Neural progenitor cell (in vitro differentiated cells): ENCODE measurements around the gene TEF. TPM values are rescaled to one million over a fixed set of nuclear protein-coding genes. Genes with fewer than 3 reads are reported as not detected.

Experiments
- DNase-seq: peaks from one replicate; pipeline ENCODE4 v3.0.0-alpha.2; 2016; ENCODE audit warnings: low spot score
- H2AFZ ChIP-seq: fragments of 200-600 bp; sonication (generic); replicated peaks from 2 replicates; pipeline ENCODE4 v1.6.1; 2016; ENCODE audit warnings: antibody characterized with exemption
- H3F3A ChIP-seq: fragments of 200-600 bp; sonication (generic); 2 replicates; pipeline ENCODE4 v1.6.1; 2016; ENCODE audit warnings: antibody characterized with exemption, low read depth
- H3K27ac ChIP-seq: fragments of 200-600 bp; sonication (generic); 2 replicates; pipeline ENCODE4 v1.5.1; 2016; ENCODE audit warnings: mild to moderate bottlenecking
- H3K27me3 ChIP-seq: fragments of 200-600 bp; sonication (generic); 2 replicates; pipeline ENCODE4 v1.6.1; 2016; ENCODE audit warnings: mild to moderate bottlenecking, moderate library complexity
- H3K36me3 ChIP-seq: fragments of 200-600 bp; sonication (generic); 2 replicates; pipeline ENCODE4 v1.5.1; 2016
- H3K4me1 ChIP-seq: fragments of 200-600 bp; sonication (generic); 2 replicates; pipeline ENCODE4 v1.6.1; 2016; ENCODE audit warnings: mixed run types
- H3K4me2 ChIP-seq: fragments of 200-600 bp; sonication (generic); 2 replicates; pipeline ENCODE4 v1.6.1; 2016
- H3K4me3 ChIP-seq: fragments of 200-600 bp; sonication (generic); 2 replicates; pipeline ENCODE4 v1.5.1; 2016
- H3K79me2 ChIP-seq: fragments of 200-600 bp; sonication (generic); 2 replicates; pipeline ENCODE4 v1.6.1; 2016; ENCODE audit warnings: low read depth
- H3K9ac ChIP-seq: fragments of 200-600 bp; sonication (generic); 2 replicates; pipeline ENCODE4 v1.6.1; 2016
- H3K9me3 ChIP-seq: fragments of 200-600 bp; sonication (generic); 2 replicates; pipeline ENCODE4 v1.5.1; 2016; ENCODE audit warnings: low read depth
- H4K20me1 ChIP-seq: fragments of 200-600 bp; sonication (generic); 2 replicates; pipeline ENCODE4 v1.6.1; 2016; ENCODE audit warnings: low read depth
- H3K27ac Mint-ChIP-seq: 3 replicates; pipeline ENCODE4 v1.8.0; 2021; ENCODE audit warnings: mixed read lengths
- H3K27me3 Mint-ChIP-seq: 2 replicates; pipeline ENCODE4 v1.8.0; 2022; ENCODE audit warnings: low read depth, mild to moderate bottlenecking, inconsistent platforms, moderate library complexity, mixed read lengths; ENCODE audit not compliant: insufficient read depth
- H3K36me3 Mint-ChIP-seq: 3 replicates; pipeline ENCODE4 v1.8.0; 2021; ENCODE audit warnings: mixed read lengths
- H3K4me1 Mint-ChIP-seq: 3 replicates; pipeline ENCODE4 v1.8.0; 2021; ENCODE audit warnings: mixed read lengths
- H3K4me3 Mint-ChIP-seq: 3 replicates; pipeline ENCODE4 v1.8.0; 2021; ENCODE audit warnings: mild to moderate bottlenecking, moderate library complexity, mixed read lengths
- H3K9me3 Mint-ChIP-seq: 3 replicates; pipeline ENCODE4 v1.8.0; 2020; ENCODE audit warnings: mixed read lengths
- EZH2 ChIP-seq: fragments of 200-600 bp; sonication (generic); IDR thresholded peaks from 2 replicates; pipeline ENCODE4 v1.6.1; 2017; ENCODE audit warnings: antibody characterized with exemption, mild to moderate bottlenecking, moderate library complexity
- EZH2phosphoT487 ChIP-seq: fragments of 200-600 bp; sonication (generic); IDR thresholded peaks from 2 replicates; pipeline ENCODE4 v1.6.1; 2017; ENCODE audit warnings: antibody characterized with exemption
- total RNA-seq: library from RNA; depleted of rRNA; stranded (reverse); fragments of >200 nt; gene quantifications from 2 replicates; pipeline ENCODE4 v1.2.3, GENCODE V29; 2015; ENCODE audit warnings: low replicate concordance
- TF ChIP-seq, protein P1 (sequence below): fragments of 200-600 bp; sonication (generic); IDR thresholded peaks from 2 replicates; pipeline ENCODE4 v1.5.1; 2017; ENCODE audit warnings: antibody characterized with exemption, mild to moderate bottlenecking

TEF gene, protein sequence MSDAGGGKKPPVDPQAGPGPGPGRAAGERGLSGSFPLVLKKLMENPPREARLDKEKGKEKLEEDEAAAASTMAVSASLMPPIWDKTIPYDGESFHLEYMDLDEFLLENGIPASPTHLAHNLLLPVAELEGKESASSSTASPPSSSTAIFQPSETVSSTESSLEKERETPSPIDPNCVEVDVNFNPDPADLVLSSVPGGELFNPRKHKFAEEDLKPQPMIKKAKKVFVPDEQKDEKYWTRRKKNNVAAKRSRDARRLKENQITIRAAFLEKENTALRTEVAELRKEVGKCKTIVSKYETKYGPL
- total RNA-seq: 11.0 and 17.2 TPM in 2 replicates

DNA sequence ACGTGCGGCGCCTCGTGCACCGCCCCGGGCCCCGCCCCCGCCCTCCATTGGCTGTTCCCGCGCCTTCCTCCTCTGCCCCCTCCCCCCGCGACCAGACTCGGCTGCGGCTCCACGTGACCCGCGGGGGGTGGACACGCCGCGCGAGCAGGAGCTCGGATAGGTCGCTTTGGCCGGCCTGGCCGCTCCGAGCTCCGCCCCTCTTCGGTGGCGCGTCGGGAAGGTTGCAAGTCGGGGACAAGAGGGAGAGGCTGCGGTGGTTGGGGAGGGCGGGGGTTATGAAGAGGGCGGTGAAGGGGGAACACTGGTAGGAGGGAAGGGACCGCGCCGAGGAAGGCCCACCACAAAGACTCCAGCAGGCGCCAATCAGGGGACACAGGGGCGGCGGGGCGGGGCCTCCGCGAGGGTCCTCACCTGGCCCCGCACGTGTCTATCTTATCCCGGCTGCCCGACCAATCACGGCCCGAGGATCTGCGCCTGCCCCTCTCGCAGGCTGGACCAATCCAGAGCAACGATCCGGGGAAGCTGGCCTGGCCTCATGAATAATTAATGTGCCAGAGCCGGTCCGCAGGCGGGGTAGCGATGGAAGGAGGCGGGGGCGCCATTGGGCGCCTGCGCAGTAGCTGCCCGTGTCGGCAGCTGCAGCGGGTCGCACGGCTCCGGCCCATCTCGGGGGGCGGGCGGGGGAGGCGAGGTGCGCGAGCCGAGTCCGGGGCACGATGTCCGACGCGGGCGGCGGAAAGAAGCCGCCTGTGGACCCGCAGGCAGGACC, at the start of gene TEF:
TSS of gene TEF (plus strand) at position 614 of the 769 bp plus-strand sequence. CDS start at position 717, 103 bp downstream.
- peak within 1 kb of the TSS; percentile 86 for H3K4me2 ChIP-seq
- H3K4me3 Mint-ChIP-seq: peak within 1 kb of the TSS; percentile 88
- H3F3A ChIP-seq: peaks cover 20% of the 10 kb centered on the region
- peak within 1 kb of the TSS; percentile 7 for H3K9ac ChIP-seq
- H3K36me3 Mint-ChIP-seq: no peaks in the 10 kb centered on the region
- H2AFZ ChIP-seq: peak within 1 kb of the TSS; percentile 4
- H3K27ac ChIP-seq: peak within 1 kb of the TSS; percentile 98
- no peak for TF ChIP-seq EZH2
- TF ChIP-seq EZH2phosphoT487: no peak
- TF ChIP-seq, protein P1, sequence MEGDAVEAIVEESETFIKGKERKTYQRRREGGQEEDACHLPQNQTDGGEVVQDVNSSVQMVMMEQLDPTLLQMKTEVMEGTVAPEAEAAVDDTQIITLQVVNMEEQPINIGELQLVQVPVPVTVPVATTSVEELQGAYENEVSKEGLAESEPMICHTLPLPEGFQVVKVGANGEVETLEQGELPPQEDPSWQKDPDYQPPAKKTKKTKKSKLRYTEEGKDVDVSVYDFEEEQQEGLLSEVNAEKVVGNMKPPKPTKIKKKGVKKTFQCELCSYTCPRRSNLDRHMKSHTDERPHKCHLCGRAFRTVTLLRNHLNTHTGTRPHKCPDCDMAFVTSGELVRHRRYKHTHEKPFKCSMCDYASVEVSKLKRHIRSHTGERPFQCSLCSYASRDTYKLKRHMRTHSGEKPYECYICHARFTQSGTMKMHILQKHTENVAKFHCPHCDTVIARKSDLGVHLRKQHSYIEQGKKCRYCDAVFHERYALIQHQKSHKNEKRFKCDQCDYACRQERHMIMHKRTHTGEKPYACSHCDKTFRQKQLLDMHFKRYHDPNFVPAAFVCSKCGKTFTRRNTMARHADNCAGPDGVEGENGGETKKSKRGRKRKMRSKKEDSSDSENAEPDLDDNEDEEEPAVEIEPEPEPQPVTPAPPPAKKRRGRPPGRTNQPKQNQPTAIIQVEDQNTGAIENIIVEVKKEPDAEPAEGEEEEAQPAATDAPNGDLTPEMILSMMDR: no peak
- H3K36me3 ChIP-seq: no peaks in the 10 kb centered on the region
- H3K4me1 Mint-ChIP-seq: peaks cover 25% of the 10 kb centered on the region
- H3K79me2 ChIP-seq: peaks cover 24% of the 10 kb centered on the region
- peaks cover 25% of the 10 kb centered on the region for H3K4me1 ChIP-seq
- peaks cover 8% of the 10 kb centered on the region for H3K27me3 Mint-ChIP-seq
- peak within 1 kb of the TSS; percentile 96 for H3K27ac Mint-ChIP-seq
- peak within 1 kb of the TSS; percentile 57 for H3K4me3 ChIP-seq
- no peaks in the 10 kb centered on the region for H3K9me3 Mint-ChIP-seq
- H3K27me3 ChIP-seq: no peaks in the 10 kb centered on the region
- H3K9me3 ChIP-seq: no peaks in the 10 kb centered on the region
- H4K20me1 ChIP-seq: peaks cover 35% of the 10 kb centered on the region
- DNase-seq: peak; percentile 99

DNA sequence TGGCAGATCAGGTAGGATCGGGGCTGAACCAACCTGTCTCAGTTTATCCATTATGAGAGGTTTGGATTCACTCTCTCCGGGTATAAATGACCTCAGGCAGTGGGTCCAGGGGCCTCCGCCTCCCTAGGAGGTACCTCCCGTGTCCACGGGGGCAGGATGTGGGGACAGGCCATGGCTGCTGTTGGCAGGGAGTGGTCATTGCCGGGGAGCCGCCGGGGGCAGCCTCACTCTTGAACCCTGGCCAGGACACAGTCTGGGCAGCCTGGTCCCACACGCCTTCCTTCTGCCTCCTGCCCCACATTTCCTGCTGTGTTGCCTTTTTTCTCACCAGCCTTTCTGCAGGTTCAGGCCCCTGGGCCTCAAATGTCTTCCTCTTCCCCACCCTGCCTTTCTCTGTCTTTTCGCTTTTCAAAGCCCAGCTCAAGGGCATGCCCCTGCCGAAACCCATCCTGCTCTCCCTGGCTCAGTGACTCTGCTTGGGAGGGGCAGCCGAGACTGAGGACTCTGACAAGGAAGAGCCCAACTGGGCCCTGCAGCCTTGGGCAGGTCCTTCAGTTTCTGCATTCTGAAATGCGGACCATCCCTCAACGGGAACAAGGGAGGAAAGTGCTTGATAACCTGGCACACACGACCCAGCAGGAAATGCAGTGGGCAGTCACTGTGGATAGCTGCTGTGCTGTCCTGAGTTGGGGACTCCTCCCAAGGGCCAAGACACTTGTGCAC, 49.4 kb upstream of the TEF start:
- DNase-seq: no peak
- Mint-ChIP-seq H3K27me3 (peaks cover 2% of the 10 kb centered on the region), H3K36me3 (peaks cover 19% of the 10 kb centered on the region), H3K9me3 (no peaks in the 10 kb centered on the region), H3K27ac (no peak overlapping the region), H3K4me3 (no peak overlapping the region), H3K4me1 (no peaks in the 10 kb centered on the region)
- no peak overlapping the region for H3K4me2 ChIP-seq
- H4K20me1 ChIP-seq: no peaks in the 10 kb centered on the region
- H3K27me3 ChIP-seq: no peaks in the 10 kb centered on the region
- TF ChIP-seq EZH2phosphoT487: no peak
- TF ChIP-seq EZH2: no peak
- TF ChIP-seq, protein P1: no peak
- H3F3A ChIP-seq: no peaks in the 10 kb centered on the region
- no peaks in the 10 kb centered on the region for H3K4me1 ChIP-seq
- H3K9me3 ChIP-seq: no peaks in the 10 kb centered on the region
- no peak overlapping the region for H3K9ac ChIP-seq
- no peaks in the 10 kb centered on the region for H3K36me3 ChIP-seq
- no peak overlapping the region for H2AFZ ChIP-seq
- no peak overlapping the region for H3K4me3 ChIP-seq
- H3K79me2 ChIP-seq: no peaks in the 10 kb centered on the region
- no peak overlapping the region for H3K27ac ChIP-seq

- no peaks in the 10 kb centered on the region for H3K27me3 ChIP-seq
- no peak overlapping the region for H2AFZ ChIP-seq
- TF ChIP-seq, protein P1: no peak
- no peak for TF ChIP-seq EZH2
- no peak for TF ChIP-seq EZH2phosphoT487
- H3K9ac ChIP-seq: no peak overlapping the region
- no peaks in the 10 kb centered on the region for H4K20me1 ChIP-seq
- no peak overlapping the region for H3K4me3 ChIP-seq
- no peak for DNase-seq
- no peak overlapping the region for H3K4me2 ChIP-seq
- H3K4me1 ChIP-seq: no peaks in the 10 kb centered on the region
- H3K79me2 ChIP-seq: no peaks in the 10 kb centered on the region
- no peaks in the 10 kb centered on the region for H3F3A ChIP-seq
- Mint-ChIP-seq H3K4me1 (no peaks in the 10 kb centered on the region), H3K36me3 (peaks cover 18% of the 10 kb centered on the region), H3K4me3 (no peak overlapping the region), H3K9me3 (no peaks in the 10 kb centered on the region), H3K27ac (no peak overlapping the region), H3K27me3 (no peaks in the 10 kb centered on the region)
- H3K9me3 ChIP-seq: no peaks in the 10 kb centered on the region
- H3K36me3 ChIP-seq: no peaks in the 10 kb centered on the region
- no peak overlapping the region for H3K27ac ChIP-seq
Observed at GRCh38 chr22:41333806-41334205, 47.9 kb upstream of the TEF start.
